Sigmoid colon (tissue), 4 donors: ENCODE data around the gene MSH3.

Source experiments
- POLR2AphosphoS5 ChIP-seq, 4 donors: sonication (generic); formaldehyde crosslinking; IDR thresholded peaks; one replicate each; pipeline ENCODE4 v1.6.1; 2017; ENCODE audit warnings: antibody characterized with exemption in 4 of 4
- TF ChIP-seq, protein P1 (sequence below), 4 experiments: fragments of 450-650 bp in 3 of 4; fragments of 200-600 bp in 1 of 4; IDR thresholded peaks; one replicate each; pipeline ENCODE4 v1.5.1; 2016 to 2019; ENCODE audit warnings: antibody characterized with exemption in 4 of 4, mild to moderate bottlenecking in 3 of 4, moderate library complexity in 2 of 4

DNA sequence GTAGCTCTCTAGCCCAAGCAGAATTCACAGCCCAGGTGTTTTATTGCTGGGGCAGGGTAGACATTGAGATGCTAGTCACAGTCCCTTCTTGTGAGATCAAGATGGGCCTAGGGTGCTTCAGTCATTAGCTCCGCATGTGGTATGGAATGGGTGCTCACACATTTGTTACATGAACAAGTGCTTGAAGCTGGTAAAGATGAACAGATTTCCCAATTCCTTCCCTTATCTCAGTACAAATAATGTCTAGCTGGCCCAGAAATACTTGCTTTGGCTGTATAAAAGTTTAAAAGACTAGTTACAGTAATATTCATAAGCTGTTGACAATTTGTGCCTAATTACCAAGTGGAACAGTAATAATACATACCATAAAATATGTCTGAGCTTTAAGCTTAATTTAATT lies 143.7 kb downstream of the MSH3 start:
- TF ChIP-seq, protein P1, sequence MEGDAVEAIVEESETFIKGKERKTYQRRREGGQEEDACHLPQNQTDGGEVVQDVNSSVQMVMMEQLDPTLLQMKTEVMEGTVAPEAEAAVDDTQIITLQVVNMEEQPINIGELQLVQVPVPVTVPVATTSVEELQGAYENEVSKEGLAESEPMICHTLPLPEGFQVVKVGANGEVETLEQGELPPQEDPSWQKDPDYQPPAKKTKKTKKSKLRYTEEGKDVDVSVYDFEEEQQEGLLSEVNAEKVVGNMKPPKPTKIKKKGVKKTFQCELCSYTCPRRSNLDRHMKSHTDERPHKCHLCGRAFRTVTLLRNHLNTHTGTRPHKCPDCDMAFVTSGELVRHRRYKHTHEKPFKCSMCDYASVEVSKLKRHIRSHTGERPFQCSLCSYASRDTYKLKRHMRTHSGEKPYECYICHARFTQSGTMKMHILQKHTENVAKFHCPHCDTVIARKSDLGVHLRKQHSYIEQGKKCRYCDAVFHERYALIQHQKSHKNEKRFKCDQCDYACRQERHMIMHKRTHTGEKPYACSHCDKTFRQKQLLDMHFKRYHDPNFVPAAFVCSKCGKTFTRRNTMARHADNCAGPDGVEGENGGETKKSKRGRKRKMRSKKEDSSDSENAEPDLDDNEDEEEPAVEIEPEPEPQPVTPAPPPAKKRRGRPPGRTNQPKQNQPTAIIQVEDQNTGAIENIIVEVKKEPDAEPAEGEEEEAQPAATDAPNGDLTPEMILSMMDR (IDR thresholded peaks at IDR 0.05) = no peak
- TF ChIP-seq POLR2AphosphoS5 (IDR thresholded peaks at IDR 0.05) = no peak
